ENCODE measurements around the gene FKBP1B.

The FKBP1B gene

GRCh38 chr2:24075915-24076848 lies 26.6 kb downstream of the FKBP1B start, which contains the start of gene SF3B6 (continued):
- TF ChIP-seq ZBTB11 (tag by site-specific recombination; conservative IDR thresholded peaks at IDR 0.05; ENCODE audit: low read depth) (peak; percentile 99), ZNF274 (IDR thresholded peaks at IDR 0.05; ENCODE audit: low read length) (no peak), ZNF274 (tag by site-specific recombination; IDR thresholded peaks at IDR 0.05; ENCODE audit: borderline replicate concordance) (no peak), ZNF580 (tag by site-specific recombination; IDR thresholded peaks at IDR 0.05) (peak; percentile 100), ZBTB10 (tag by site-specific recombination; IDR thresholded peaks at IDR 0.05) (no peak), TRIM28 (IDR thresholded peaks at IDR 0.05; ENCODE audit: borderline replicate concordance, low read length) (peak; percentile 79; the same call in 1 of the 2 replicates), KLF7 (tag by site-specific recombination; IDR thresholded peaks at IDR 0.05; ENCODE audit: borderline replicate concordance) (peak; percentile 65; the same call in 1 of the 2 replicates), HIC1 (tag by site-specific recombination; IDR thresholded peaks at IDR 0.05) (no peak), YY2 (tag by site-specific recombination; IDR thresholded peaks at IDR 0.05) (no peak), ZSCAN16 (tag by site-specific recombination; IDR thresholded peaks at IDR 0.05) (no peak), ZNF311 (tag by site-specific recombination; IDR thresholded peaks at IDR 0.05; ENCODE audit: borderline replicate concordance) (no peak), ZSCAN23 (tag by site-specific recombination; IDR thresholded peaks at IDR 0.05) (0 out of 2 replicates have a peak, but pooled peaks have one; percentile 26), ZBTB6 (tag by site-specific recombination; IDR thresholded peaks at IDR 0.05) (peak; percentile 17; the same call in 1 of the 2 replicates), SP3 (tag by site-specific recombination; IDR thresholded peaks at IDR 0.05) (peak; percentile 95), ZBTB44 (tag by site-specific recombination; IDR thresholded peaks at IDR 0.05) (no peak; the same call in 1 of the 2 replicates), ZNF624 (tag by site-specific recombination; IDR thresholded peaks at IDR 0.05) (no peak), ZNF843 (tag by site-specific recombination; IDR thresholded peaks at IDR 0.05) (peak; percentile 74), ZNF211 (tag by site-specific recombination; IDR thresholded peaks at IDR 0.05; ENCODE audit: low read depth) (no peak), RBAK (tag by site-specific recombination; IDR thresholded peaks at IDR 0.05) (no peak), ZNF571 (tag by site-specific recombination; IDR thresholded peaks at IDR 0.05) (no peak), ZNF433 (tag by site-specific recombination; IDR thresholded peaks at IDR 0.05; ENCODE audit: low read depth) (no peak), CTCF (tag by site-specific recombination; IDR thresholded peaks at IDR 0.05) (0 out of 2 replicates have a peak, but pooled peaks have one; percentile 32), PBX3 (CRISPR knock-in tag; IDR thresholded peaks at IDR 0.05) (peak; percentile 90; the same call in 1 of the 2 replicates)

Measured in HEK293 (cell line).